SHP77 (cell line): ENCODE measurements around the gene SLC35F4.
A peak's percentile ranks its signal among the peaks of the same experiment; 100 is the strongest.

Experiments
- DNase-seq, 2 experiments: peaks; one replicate each; lab custom pipeline; 2025; lab: John Stamatoyannopoulos, UW

SLC35F4 gene

DNA sequence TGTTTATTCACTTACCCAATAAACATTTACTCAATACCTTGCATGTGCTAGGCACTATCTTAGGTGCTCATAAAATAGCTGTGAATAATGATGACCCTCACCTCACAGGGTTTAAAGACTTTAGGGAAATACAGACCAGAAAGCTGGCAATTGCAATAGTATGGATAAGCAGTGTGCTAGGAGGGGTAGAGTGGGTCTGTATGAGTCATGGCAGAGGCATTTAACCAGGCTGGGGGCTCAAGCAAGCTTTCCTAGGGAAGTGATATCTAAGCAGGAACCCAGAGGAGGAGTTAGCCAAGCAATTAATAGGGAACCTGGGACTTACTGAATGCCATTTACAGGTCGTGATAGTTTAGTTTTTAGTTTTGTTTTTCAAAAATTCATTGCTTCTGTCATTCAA is 248.4 kb downstream of the SLC35F4 start:
- no peak for DNase-seq

DNA sequence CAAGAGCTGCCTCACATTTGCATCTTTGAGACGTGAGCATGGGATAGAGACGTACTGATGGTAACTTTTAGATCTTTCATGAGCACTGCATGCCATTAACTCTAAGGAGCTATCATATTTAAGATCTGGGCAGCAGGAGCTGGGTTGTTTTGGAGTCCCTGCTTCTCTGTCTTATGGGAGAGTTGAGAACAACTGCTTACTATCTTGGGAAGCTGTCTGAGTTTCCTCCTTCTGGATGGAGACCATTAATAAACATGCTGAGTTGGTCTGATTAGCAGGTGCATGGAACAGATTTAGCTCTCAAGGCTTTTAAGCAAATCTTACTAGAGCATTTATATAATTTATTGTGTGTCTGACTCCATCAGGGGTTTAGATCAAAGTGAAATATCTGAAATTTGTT is 252.9 kb downstream of the SLC35F4 start:
- no peak for DNase-seq

DNA sequence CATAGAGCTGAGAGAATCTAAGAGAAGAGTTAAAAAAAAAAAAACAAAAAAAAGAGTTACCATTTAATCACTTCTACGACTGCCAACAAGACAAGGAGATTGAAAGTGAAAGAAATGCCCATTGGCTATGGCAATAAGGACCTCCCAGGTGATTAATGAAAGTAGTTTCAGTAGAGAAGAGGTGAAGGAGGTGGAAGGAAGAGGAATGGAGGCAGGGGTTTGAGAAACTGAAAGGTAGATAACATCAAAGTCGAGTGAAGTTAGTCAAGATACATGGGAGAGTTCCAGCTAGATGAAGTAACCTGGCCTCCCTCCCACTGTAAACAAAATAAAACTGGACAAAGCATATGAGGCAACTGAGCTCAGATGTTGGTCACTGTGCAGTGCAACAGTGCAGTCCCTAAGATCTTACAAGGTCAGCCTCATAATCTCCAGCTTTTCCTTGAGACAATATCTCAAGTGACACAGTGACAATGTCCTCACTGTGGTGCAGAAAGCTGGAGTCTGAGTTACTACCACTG is 254.3 kb downstream of the SLC35F4 start:
- no peak for DNase-seq

- DNase-seq = no peak
Measured at GRCh38 chr14:57610631-57611030, 255.3 kb downstream of the SLC35F4 start.

DNA sequence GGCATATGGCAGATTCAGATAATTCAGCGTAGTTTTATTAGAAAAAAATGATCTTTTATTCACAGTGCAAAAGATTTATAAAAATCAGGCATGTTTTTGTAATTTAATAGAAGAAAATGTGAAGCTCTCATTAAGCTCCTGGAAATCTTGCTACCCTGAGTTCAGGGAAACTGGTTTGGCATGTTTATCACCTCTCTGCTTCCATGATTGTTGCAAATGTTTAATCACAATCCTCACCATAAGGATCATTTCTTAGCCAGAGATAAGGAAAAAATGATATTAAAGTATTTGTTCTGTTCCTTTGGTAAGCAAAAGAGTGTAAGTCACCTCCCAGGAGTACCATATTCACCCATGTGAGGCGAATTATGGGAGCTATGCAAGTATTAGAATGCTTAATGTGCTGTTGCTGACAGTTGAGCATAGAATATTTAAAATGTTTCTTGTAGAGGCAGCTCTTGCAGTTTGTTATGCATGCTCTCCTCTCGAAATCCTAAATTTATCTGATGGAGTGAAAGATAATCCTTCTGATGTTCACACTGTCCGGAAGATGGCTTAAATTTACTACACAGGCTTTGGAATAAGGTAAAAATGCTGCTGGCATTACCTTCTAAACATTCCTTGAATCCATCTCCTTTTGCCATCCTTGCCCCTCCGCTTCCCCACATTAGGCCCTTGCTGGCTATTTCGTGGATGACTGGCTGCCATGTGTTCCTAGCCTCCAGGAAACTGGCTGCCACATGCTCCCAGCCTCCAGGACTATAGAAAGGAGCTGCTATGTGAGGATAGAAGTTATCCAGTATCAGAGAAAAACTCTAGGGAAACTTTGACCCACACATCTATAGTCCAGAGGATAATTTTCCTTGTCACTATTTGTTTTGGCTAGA is 256.5 kb downstream of the SLC35F4 start:
- no peak for DNase-seq

- no peak for DNase-seq
Measured at GRCh38 chr14:57607086-57607485, 258.8 kb downstream of the SLC35F4 start.

DNA sequence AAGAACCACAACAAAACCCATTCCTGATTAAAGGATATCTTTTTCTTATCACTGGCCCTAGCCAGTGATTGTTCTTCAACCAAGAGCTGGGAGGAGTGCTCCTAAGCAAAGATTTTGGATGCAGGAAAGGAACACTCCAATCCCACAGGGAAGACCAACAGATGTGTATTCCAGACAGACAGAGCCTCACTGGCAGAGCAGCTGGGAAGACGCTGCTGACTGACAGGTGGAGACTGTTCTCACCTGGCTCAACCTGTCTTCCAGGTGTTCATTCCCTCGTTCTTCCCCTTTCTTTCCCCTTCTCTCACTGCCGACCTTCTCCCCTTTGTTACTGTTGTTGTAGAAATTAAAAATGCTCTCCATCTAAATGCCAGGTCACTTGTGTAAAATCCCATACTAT is 282.5 kb downstream of the SLC35F4 start:
- no peak for DNase-seq

DNA sequence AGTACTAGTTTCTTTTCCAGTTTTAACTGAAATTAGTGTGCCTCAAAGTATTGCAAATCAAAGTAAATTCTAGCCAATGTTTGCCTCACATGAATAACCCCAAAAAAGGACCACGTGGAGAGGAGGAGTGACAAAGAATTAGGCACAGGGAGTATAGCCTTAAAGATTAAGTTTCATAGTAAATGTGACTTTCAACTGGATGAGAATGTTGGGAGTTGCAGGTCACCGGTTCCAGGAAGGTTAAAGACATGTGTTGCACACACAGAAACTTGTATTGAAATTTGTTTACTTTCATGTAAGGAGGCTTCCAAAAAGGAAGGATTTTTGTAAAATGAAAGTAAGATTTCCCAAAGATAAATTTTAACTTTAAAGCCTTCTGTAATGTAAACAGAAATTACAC is 283.1 kb downstream of the SLC35F4 start:
- DNase-seq = no peak

DNA sequence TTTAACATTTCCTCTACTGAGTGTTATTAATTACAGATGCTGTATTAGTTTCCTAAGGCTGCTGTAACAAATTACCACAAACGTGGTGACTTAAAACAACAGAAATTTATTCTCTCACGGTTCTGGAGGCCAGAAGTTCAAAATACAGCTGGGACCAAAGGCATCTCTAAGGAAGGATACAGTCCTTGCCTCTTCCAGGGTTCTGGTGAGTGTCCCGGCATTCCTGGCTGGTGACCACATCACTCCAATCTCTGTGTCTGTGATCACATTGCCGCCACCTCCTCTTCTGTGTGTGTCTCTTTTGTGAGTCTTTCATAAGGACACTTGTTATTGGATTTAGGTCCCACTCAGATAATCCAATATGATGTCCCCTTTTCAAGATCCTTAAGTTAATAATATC is 287.1 kb downstream of the SLC35F4 start:
- DNase-seq = no peak

- DNase-seq = no peak
Measured at GRCh38 chr14:57576498-57576897, 289.4 kb downstream of the SLC35F4 start.

DNA sequence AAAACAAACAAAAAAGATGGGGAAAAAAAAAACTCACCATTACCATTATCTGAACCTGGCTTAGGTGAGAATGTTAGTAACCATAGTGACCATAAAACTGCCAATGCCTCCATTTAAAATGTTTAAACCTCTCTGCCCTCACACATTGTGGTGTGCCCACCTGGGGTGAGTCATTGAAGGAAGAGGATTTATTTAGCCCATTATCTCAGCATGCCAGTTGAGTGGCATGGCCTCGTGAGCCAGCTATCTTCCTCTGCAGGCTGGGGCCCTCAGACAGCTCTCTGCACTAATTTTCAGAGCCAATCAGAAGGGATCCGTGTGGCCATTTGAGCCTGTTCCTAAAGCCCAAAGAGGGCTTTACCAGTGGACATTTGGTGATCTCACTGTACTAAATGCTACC is 290.4 kb downstream of the SLC35F4 start:
- DNase-seq = no peak

GRCh38 chr14:57574617-57575288 is 291.1 kb downstream of the SLC35F4 start:
- DNase-seq = no peak

GRCh38 chr14:57573173-57573572 is 292.7 kb downstream of the SLC35F4 start:
- no peak for DNase-seq

- DNase-seq = no peak
Measured at GRCh38 chr14:57568554-57568953, 297.3 kb downstream of the SLC35F4 start.

DNA sequence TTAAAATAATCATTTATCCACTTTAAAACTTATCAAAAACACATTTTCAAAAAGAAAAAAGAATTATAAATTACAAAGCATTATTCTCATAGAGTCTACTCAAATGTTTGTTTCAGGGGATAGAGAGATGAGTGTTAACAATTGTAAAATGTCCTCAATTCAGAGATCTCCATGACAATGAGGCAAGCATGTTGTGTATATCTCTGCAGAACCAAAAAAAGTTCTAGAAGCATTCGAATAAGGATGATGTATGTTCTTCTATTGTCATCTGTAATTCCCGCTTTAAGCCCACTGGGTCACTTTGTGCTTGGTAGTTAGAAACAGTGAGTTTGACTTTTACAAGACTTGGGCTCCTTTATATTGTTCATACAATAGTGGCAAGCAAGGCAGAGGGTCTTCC is 298.7 kb downstream of the SLC35F4 start:
- DNase-seq = no peak

DNA sequence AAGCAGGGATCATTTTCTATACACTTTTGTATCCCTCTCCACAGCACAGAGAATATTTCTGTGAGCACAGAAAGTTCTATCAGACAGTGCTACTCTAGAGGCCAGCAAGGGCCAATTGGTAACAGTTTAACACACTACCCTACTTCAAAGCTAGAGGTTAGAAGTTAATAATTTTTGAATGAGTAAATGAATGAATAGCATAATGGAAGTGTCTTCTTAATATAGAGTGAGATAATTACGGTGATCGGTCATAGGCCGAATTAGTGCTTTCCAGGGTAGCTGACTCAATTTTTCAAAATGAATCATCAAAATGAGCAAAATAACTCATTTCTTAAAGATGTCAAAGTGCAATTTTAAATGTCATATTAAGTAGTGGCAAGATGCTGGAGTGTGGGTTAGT is 305.2 kb downstream of the SLC35F4 start:
- no peak for DNase-seq

DNA sequence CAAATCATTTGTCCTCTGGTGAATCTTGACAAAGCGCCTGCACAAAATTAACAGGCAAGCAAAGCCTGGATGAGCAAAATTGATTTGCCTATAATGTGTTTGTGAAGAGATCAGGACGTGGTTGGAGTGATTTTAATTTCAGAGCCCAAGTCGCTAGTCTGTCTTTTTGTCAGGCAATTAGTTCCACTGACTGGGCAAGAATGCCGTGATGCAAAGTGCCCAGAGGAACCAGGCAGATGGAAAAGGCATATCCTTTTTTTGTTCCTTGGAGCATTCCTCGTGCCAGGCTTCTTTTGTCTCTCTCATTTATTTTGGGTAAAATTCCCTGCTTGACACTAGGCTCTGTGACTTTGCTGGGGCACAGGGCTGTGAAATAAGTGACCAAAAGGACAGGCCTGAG is 306.3 kb downstream of the SLC35F4 start:
- DNase-seq = no peak

DNA sequence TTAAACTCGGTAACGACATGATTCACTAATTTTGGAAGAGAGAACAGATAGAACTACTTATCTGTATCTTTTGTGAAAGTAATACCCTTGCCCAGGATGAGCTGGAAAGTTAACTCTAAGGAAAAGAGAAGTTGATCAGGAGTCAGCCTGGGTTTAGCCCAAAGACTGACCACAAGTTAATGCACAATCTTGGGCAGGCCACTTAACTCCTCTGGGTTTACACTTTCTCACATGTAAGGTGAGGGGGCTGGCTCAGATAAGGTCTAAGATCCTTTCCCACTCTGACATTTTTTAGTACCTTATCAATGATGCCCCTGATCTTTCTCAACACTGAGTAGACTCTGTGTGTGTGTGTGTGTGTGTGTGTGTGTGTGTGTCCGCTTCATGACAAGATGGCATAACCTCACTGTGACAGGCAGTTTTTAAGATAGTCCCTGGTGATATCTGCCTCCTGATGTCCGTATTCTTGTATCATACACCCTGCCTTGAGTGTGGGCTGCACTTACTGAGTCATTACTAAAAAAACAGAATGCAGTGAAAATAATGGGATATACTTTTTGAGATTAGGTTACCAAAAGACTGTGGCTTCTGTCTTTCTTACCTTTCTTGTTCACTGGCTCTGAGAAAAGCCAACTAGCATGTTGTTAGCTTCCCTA is 316.0 kb downstream of the SLC35F4 start:
- no peak for DNase-seq

DNA sequence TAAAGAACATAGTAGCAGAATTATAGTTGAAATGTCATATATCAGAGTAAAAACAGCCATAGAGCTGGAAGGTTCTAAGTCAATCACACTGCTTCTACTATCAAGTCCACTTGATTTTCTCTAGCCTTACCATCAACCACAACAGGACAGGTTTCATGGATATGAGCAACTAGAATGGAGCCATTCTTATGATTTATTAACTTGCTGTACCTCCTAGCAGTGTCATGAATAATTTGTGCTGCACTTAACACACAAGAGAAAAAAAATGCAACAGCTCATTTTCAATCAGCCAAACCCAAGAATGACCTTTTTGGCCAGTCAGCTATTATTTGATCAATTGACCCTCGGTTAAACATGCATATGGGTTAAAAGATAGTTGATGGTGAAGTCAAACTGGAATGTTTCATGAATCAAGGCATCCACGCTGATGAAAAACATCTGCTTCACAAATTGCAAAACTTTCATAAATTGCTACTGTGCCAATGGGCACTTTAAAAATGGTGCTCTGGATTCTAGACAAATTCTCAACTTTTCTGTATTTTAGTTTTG is 316.8 kb downstream of the SLC35F4 start:
- DNase-seq = no peak

- no peak for DNase-seq
Measured at GRCh38 chr14:57547131-57547530, 318.8 kb downstream of the SLC35F4 start.

- peak; percentile 23 to 51 for DNase-seq
Measured at GRCh38 chr14:57533214-57533613, 332.7 kb downstream of the SLC35F4 start.

- no peak for DNase-seq
Measured at GRCh38 chr14:57530571-57530970, 335.3 kb downstream of the SLC35F4 start.
